Astrocyte (in vitro differentiated cells and primary cell): Measurements from ENCODE around the gene TFAP2A.

Experiments used
- EZH2 ChIP-seq: IDR thresholded peaks from 2 replicates; pipeline ENCODE4 v1.6.1; 2012; ENCODE audit warnings: mild to moderate bottlenecking, low read length, inconsistent platforms; ENCODE audit not compliant: insufficient read depth
- TF ChIP-seq, protein P1 (sequence below): IDR thresholded peaks from 2 replicates; pipeline ENCODE4 v1.5.1; 2011; ENCODE audit warnings: low read depth, mild to moderate bottlenecking, inconsistent platforms, low read length, moderate library complexity; ENCODE audit not compliant: insufficient read depth

DNA sequence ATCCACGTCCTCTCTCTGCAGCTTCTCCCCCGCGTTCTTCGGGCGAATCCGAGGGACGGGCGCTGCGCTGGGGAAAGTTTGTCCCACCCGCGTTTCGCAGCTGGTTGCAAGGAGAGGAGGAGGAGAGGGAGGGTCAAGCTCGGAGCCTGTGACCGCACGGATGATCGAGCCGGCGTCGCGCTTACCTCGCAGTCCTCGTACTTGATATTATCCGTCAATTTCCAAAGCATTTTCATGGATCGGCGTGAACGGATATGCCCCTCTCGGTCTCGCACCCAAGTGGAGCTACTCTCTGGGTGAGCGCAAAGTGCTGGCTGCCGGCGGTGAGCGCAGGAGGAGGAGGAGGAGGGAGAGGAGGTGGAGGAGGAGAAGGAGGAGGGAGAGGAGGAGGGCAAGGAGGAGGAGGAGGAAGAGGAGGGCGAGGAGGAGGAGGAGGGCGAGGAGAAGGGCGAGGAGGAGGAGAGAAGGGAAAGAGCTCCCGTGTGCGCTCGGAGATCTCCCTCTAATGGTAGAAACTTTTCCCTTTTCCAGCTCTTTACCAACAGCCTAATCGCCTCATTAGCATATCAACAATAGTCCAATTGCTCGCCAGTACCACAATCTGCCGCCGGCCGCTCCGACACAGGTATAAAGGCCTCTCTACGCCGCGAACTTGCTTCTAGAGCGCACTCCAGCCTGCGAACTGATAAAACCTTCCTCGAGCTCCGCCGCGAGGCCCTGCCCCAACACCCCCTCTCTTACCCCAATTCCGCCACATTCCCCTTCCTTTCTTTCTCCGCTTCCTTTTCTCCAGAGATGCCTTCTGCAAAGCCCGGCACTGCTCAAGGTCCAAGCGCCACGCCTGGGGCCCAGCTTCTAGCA, at the start of gene TFAP2A:
- TF ChIP-seq, protein P1, sequence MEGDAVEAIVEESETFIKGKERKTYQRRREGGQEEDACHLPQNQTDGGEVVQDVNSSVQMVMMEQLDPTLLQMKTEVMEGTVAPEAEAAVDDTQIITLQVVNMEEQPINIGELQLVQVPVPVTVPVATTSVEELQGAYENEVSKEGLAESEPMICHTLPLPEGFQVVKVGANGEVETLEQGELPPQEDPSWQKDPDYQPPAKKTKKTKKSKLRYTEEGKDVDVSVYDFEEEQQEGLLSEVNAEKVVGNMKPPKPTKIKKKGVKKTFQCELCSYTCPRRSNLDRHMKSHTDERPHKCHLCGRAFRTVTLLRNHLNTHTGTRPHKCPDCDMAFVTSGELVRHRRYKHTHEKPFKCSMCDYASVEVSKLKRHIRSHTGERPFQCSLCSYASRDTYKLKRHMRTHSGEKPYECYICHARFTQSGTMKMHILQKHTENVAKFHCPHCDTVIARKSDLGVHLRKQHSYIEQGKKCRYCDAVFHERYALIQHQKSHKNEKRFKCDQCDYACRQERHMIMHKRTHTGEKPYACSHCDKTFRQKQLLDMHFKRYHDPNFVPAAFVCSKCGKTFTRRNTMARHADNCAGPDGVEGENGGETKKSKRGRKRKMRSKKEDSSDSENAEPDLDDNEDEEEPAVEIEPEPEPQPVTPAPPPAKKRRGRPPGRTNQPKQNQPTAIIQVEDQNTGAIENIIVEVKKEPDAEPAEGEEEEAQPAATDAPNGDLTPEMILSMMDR = no peak
- TF ChIP-seq EZH2 = peak; percentile 21
